HEK293 (cell line): ENCODE data around the gene ENO2.

Experiments used
- CTCF ChIP-seq: fragments of 450-650 bp; formaldehyde crosslinking; IDR thresholded peaks from 2 replicates; pipeline ENCODE4 v1.5.1; 2016; ENCODE audit warnings: missing biosample characterization, missing genetic modification characterization
- KLF10 ChIP-seq: fragments of 450-650 bp; IDR thresholded peaks from 2 replicates; pipeline ENCODE4 v1.5.1; 2018; ENCODE audit warnings: missing biosample characterization, mild to moderate bottlenecking, missing genetic modification characterization
- YY1 ChIP-seq: fragments of 450-650 bp; formaldehyde crosslinking; IDR thresholded peaks from 2 replicates; pipeline ENCODE4 v1.5.1; 2018; ENCODE audit warnings: missing biosample characterization, missing genetic modification characterization
- ZBTB8A ChIP-seq: fragments of 450-650 bp; formaldehyde crosslinking; IDR thresholded peaks from 2 replicates; pipeline ENCODE4 v1.5.1; 2016; ENCODE audit warnings: missing biosample characterization, missing genetic modification characterization
- ZNF23 ChIP-seq: fragments of 450-650 bp; formaldehyde crosslinking; IDR thresholded peaks from 2 replicates; pipeline ENCODE4 v1.5.1; 2016; ENCODE audit warnings: missing biosample characterization, missing genetic modification characterization, borderline replicate concordance
- ZNF530 ChIP-seq: fragments of 450-650 bp; formaldehyde crosslinking; IDR thresholded peaks from 2 replicates; pipeline ENCODE4 v1.5.1; 2016; ENCODE audit warnings: low read depth, missing biosample characterization, missing genetic modification characterization
- TF ChIP-seq, protein P1 (sequence below): fragments of 450-650 bp; formaldehyde crosslinking; IDR thresholded peaks from 2 replicates; pipeline ENCODE4 v1.5.1; 2016; ENCODE audit warnings: missing biosample characterization, missing genetic modification characterization
- TF ChIP-seq, protein P2 (sequence below): fragments of 450-650 bp; formaldehyde crosslinking; IDR thresholded peaks from 2 replicates; pipeline ENCODE4 v1.5.1; 2016; ENCODE audit warnings: missing biosample characterization, missing genetic modification characterization

GRCh38 chr12:6866163-6866919, 48.0 kb upstream of the ENO2 start:
- TF ChIP-seq, protein P1, sequence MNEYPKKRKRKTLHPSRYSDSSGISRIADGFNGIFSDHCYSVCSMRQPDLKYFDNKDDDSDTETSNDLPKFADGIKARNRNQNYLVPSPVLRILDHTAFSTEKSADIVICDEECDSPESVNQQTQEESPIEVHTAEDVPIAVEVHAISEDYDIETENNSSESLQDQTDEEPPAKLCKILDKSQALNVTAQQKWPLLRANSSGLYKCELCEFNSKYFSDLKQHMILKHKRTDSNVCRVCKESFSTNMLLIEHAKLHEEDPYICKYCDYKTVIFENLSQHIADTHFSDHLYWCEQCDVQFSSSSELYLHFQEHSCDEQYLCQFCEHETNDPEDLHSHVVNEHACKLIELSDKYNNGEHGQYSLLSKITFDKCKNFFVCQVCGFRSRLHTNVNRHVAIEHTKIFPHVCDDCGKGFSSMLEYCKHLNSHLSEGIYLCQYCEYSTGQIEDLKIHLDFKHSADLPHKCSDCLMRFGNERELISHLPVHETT (tag by site-specific recombination), result no peak
- TF ChIP-seq ZNF23 (tag by site-specific recombination) (no peak), YY1 (tag by site-specific recombination) (no peak), ZBTB8A (no peak), KLF10 (tag by site-specific recombination) (no peak), CTCF (tag by site-specific recombination) (no peak), ZNF530 (tag by site-specific recombination) (no peak)
- TF ChIP-seq, protein P2, sequence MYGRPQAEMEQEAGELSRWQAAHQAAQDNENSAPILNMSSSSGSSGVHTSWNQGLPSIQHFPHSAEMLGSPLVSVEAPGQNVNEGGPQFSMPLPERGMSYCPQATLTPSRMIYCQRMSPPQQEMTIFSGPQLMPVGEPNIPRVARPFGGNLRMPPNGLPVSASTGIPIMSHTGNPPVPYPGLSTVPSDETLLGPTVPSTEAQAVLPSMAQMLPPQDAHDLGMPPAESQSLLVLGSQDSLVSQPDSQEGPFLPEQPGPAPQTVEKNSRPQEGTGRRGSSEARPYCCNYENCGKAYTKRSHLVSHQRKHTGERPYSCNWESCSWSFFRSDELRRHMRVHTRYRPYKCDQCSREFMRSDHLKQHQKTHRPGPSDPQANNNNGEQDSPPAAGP (tag by site-specific recombination), result no peak; the same call in 1 of the 2 replicates
